Stomach (tissue), 9 donors: ENCODE measurements around the gene ANGPTL5. TPM values are rescaled to one million over a fixed set of nuclear protein-coding genes. Genes with fewer than 3 reads are reported as not detected.

ENCODE experiments used
- DNase-seq, 2 donors: peaks; one replicate each; pipeline versions ENCODE4 v3.0.0 to v3.0.0-alpha.2; 2013 to 2019
- H3K27ac ChIP-seq, 5 donors: fragments of 200-600 bp in 4 of 5; sonication (generic) in 4 of 5; one replicate each; pipeline ENCODE4 v1.5.1; 2013 to 2019; ENCODE audit warnings: mild to moderate bottlenecking in 1 of 5, moderate library complexity in 1 of 5
- H3K27me3 ChIP-seq, 3 donors: fragments of 200-600 bp; sonication (generic); one replicate each; pipeline ENCODE4 v1.5.1; 2017 to 2019; ENCODE audit warnings: mixed run types in 1 of 3
- H3K36me3 ChIP-seq, 4 donors: fragments of 200-600 bp; sonication (generic); 1 replicate in 3 of 4; 2 replicates in 1 of 4; pipeline ENCODE4 v1.5.1; 2016 to 2019
- H3K4me1 ChIP-seq, 4 donors: fragments of 200-600 bp; sonication (generic); one replicate each; pipeline ENCODE4 v1.5.1; 2016 to 2019
- H3K4me3 ChIP-seq, 4 donors: fragments of 200-600 bp; sonication (generic) in 3 of 4; one replicate each; pipeline ENCODE4 v1.5.1; 2016 to 2019; ENCODE audit warnings: mild to moderate bottlenecking in 1 of 4
- H3K9me3 ChIP-seq, 4 donors: fragments of 200-600 bp; sonication (generic); one replicate each; pipeline ENCODE4 v1.5.1; 2016 to 2019
- CTCF ChIP-seq, 7 experiments: fragments of 450-650 bp in 4 of 7; fragments of 200-600 bp in 3 of 7; sonication (generic) in 3 of 7; IDR thresholded peaks; one replicate each; pipeline ENCODE4 v1.5.1; 2016 to 2019; ENCODE audit warnings: antibody characterized with exemption in 7 of 7, control low read depth in 2 of 7, mild to moderate bottlenecking in 1 of 7
- EP300 ChIP-seq: sonication (generic); formaldehyde crosslinking; IDR thresholded peaks from one replicate; pipeline ENCODE4 v1.6.1; 2017; ENCODE audit warnings: antibody characterized with exemption
- POLR2A ChIP-seq, 4 donors: fragments of 450-650 bp; IDR thresholded peaks; one replicate each; pipeline ENCODE4 v1.6.1; 2016; ENCODE audit warnings: antibody characterized with exemption in 4 of 4, control low read depth in 2 of 4, mild to moderate bottlenecking in 1 of 4, moderate library complexity in 1 of 4
- POLR2AphosphoS5 ChIP-seq, 3 donors: sonication (generic); formaldehyde crosslinking; IDR thresholded peaks; one replicate each; pipeline ENCODE4 v1.6.1; 2016; ENCODE audit warnings: antibody characterized with exemption in 3 of 3
- WGBS, 5 donors: extraction: QIAGEN DNeasy Blood & Tissue Kit in 3 of 5; methylation state at CpG; one replicate each; pipeline versions ENCODE4 v1.1.5 to v1.1.7; 2013 to 2018; 5-methylcytosine and 5-hydroxymethylcytosine counted together
- intact Hi-C: fragments of 100-400 bp; cut with DNase I; formaldehyde crosslinking; loops from one replicate; pipeline ENCODE4 v1.15.1; 2023; ENCODE audit warnings: low total_unique reads
- polyA plus RNA-seq, 3 donors: library from polyadenylated mRNA; stranded (reverse); fragments of 200-250 nt; gene quantifications; one replicate each; pipeline ENCODE4 v1.2.3, GENCODE V29; 2013
- total RNA-seq, 5 donors: library from RNA; depleted of rRNA; stranded (reverse); fragments of >200 nt; gene quantifications; one replicate each; pipeline versions ENCODE4 v1.1.0 to v1.2.3, GENCODE V29; 2014 to 2016
- donor health status: healthy with polysubstance abuse.
- donor health status: Bipolar disorder and iron deficiency.
- donor health status: healthy.

ANGPTL5 gene
- total and polyA plus RNA-seq, 8 donors = 0.05 TPM; not detected in 7

- Histone ChIP-seq H3K27me3 (no peaks in the 10 kb centered on the region), H3K27ac (no peak overlapping the region), H3K9me3 (no peaks in the 10 kb centered on the region), H3K4me1 (no peaks in the 10 kb centered on the region), H3K36me3 (peaks cover 0 to 5% (median 0%) of the 10 kb centered on the region in 4 donors), H3K4me3 (no peak overlapping the region)
- WGBS, 5 donors = 45 to 73% (median 52%) methylated on average over 1 of the region's 1 CpG
- TF ChIP-seq POLR2A (IDR thresholded peaks at IDR 0.05) = no peak
- TF ChIP-seq POLR2AphosphoS5 (IDR thresholded peaks at IDR 0.05) = no peak
- TF ChIP-seq EP300 = no peak
- TF ChIP-seq CTCF (IDR thresholded peaks at IDR 0.05) = no peak
- no peak for DNase-seq
- intact Hi-C loops = no loop called here
Measured at GRCh38 chr11:101949680-101950220, 33.4 kb upstream of the ANGPTL5 start.

GRCh38 chr11:101945448-101945847 is 29.1 kb upstream of the ANGPTL5 start:
- intact Hi-C loops = no loop called here
- H3K27ac ChIP-seq = no peak overlapping the region
- H3K36me3 ChIP-seq = peaks cover 0 to 5% (median 0%) of the 10 kb centered on the region in 4 donors
- H3K4me1 ChIP-seq = no peaks in the 10 kb centered on the region
- no peaks in the 10 kb centered on the region for H3K27me3 ChIP-seq
- DNase-seq = no peak
- H3K9me3 ChIP-seq = no peaks in the 10 kb centered on the region
- TF ChIP-seq CTCF (IDR thresholded peaks at IDR 0.05) (no peak), POLR2A (IDR thresholded peaks at IDR 0.05) (no peak), EP300 (no peak), POLR2AphosphoS5 (IDR thresholded peaks at IDR 0.05) (no peak)
- H3K4me3 ChIP-seq = no peak overlapping the region
- WGBS, 5 donors = 73 to 83% (median 78%) methylated on average over 4 of the region's 4 CpGs

GRCh38 chr11:101944923-101945322 is 28.6 kb upstream of the ANGPTL5 start:
- intact Hi-C loops = no loop called here
- Histone ChIP-seq H3K9me3 (no peaks in the 10 kb centered on the region), H3K4me3 (no peak overlapping the region), H3K36me3 (peaks cover 0 to 5% (median 0%) of the 10 kb centered on the region in 4 donors), H3K27me3 (no peaks in the 10 kb centered on the region), H3K4me1 (no peaks in the 10 kb centered on the region), H3K27ac (no peak overlapping the region)
- WGBS, 5 donors = 39 to 63% (median 55%) methylated on average over 2 of the region's 2 CpGs
- no peak for TF ChIP-seq POLR2A (IDR thresholded peaks at IDR 0.05)
- TF ChIP-seq EP300 = no peak
- no peak for TF ChIP-seq CTCF (IDR thresholded peaks at IDR 0.05)
- TF ChIP-seq POLR2AphosphoS5 (IDR thresholded peaks at IDR 0.05) = no peak
- peak in 1 of 2 donors; percentile 13 for DNase-seq

- TF ChIP-seq EP300 = no peak
- no peak for TF ChIP-seq CTCF (IDR thresholded peaks at IDR 0.05)
- TF ChIP-seq POLR2AphosphoS5 (IDR thresholded peaks at IDR 0.05) = no peak
- TF ChIP-seq POLR2A (IDR thresholded peaks at IDR 0.05) = no peak
- Histone ChIP-seq H3K27ac (no peak overlapping the region), H3K9me3 (no peaks in the 10 kb centered on the region), H3K36me3 (peaks cover 0 to 1% (median 0%) of the 10 kb centered on the region in 4 donors), H3K4me3 (no peak overlapping the region), H3K4me1 (no peaks in the 10 kb centered on the region), H3K27me3 (no peaks in the 10 kb centered on the region)
- WGBS, 5 donors = 70 to 78% (median 75%) methylated on average over 3 of the region's 3 CpGs
- intact Hi-C loops = no loop called here
- no peak for DNase-seq
Measured at GRCh38 chr11:101940901-101941520, 24.7 kb upstream of the ANGPTL5 start.
